ENCODE results near the gene HOXC10. TPM values are rescaled to one million over a fixed set of nuclear protein-coding genes. Genes with fewer than 3 reads are reported as not detected.

Gene HOXC10
- total RNA-seq, 1 experiment from 2014 or later, result 3.8 TPM

DNA sequence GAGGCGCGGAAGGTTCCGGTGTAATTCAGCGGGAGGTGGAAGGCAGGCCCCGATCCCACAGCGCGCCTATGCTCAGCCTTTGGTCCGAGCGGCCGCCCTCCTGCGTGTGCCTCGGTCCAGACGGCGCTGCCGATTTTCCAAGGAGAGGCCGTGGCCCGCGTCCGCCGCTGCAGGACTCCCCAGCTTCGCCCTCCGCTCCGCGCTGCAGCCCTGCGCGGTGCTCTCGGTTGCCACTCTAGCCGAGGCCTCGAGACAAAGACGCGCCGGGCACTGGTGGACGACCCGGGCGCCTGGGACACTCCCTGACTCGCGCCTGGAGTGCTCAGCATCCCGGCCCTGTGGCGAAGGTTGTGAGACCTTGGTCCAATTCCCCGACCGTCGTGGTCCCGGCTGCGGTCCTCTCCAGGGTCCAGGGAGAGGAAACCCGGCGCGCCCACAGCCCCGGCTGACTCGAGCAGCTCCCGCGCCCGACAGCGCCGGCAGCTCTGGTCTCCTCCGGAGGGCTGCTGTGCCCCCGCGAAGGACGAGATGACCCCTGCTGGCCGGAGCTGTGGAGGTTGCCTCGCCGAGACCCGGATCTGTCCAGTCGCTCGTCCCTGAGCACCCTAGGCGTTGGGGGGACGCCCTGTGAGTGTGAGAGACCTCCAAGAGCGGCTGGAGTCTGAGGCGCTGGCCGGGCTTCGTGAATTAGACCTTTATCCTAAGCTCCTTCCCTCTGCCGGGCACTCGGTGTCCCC is 23.8 kb upstream of the HOXC10 start:
- H3K4me2 ChIP-seq (ENCODE audit: low read length), result no peak overlapping the region
- H3K27me3 ChIP-seq (ENCODE audit: insufficient read depth, low read length), result no peaks in the 10 kb centered on the region
- no peaks in the 10 kb centered on the region for H4K20me1 ChIP-seq (ENCODE audit: insufficient read depth)
- intact Hi-C loops (cut with micrococcal nuclease), result no loop called here
- H3K9ac ChIP-seq (ENCODE audit: low read length), result no peak overlapping the region
- no peak overlapping the region for H3K27ac ChIP-seq (ENCODE audit: low read depth, low read length)
- no peak overlapping the region for H3K4me3 ChIP-seq (replicated peaks in 1 of 2; ENCODE audit: low read depth in 1 of 2, low read length in 2 of 2)
- no peak overlapping the region for H2AFZ ChIP-seq (ENCODE audit: low read depth, low read length, poor library complexity, severe bottlenecking)
- no peaks in the 10 kb centered on the region for H3K36me3 ChIP-seq (ENCODE audit: control insufficient read depth in 1 of 2, insufficient read depth in 2 of 2, low read length in 2 of 2)
- no peak for ATAC-seq
- no peak for DNase-seq (ENCODE audit: low read depth, low spot score)
- ChIA-PET POLR2A (no interaction called here), CTCF (no interaction called here), RAD21 (ENCODE audit: low non-redundant PET in 1 of 2, low total read pairs in 2 of 2, uncharacterized antibody in 2 of 2, unreplicated experiment in 2 of 2) (no interaction called here)
- no peak for TF ChIP-seq EGR1 (IDR thresholded peaks at IDR 0.05; ENCODE audit: low read depth)
- no peak for TF ChIP-seq ELF1 (IDR thresholded peaks at IDR 0.05; ENCODE audit: borderline replicate concordance, low read depth)
- no peak for TF ChIP-seq JUND (IDR thresholded peaks at IDR 0.05)
- no peak for TF ChIP-seq FOSL1 (IDR thresholded peaks at IDR 0.05; ENCODE audit: low read depth)
- TF ChIP-seq SIN3A (IDR thresholded peaks at IDR 0.05; ENCODE audit: low read depth), result no peak
- TF ChIP-seq POLR2A (IDR thresholded peaks at IDR 0.05; ENCODE audit: borderline replicate concordance, extremely low read depth, insufficient read depth, insufficient read length), result no peak
- no peak for TF ChIP-seq ZFX (IDR thresholded peaks at IDR 0.05)
- TF ChIP-seq, protein P1, sequence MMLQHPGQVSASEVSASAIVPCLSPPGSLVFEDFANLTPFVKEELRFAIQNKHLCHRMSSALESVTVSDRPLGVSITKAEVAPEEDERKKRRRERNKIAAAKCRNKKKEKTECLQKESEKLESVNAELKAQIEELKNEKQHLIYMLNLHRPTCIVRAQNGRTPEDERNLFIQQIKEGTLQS (IDR thresholded peaks at IDR 0.05), result no peak
- TF ChIP-seq YY1 (IDR thresholded peaks at IDR 0.05; ENCODE audit: extremely low read depth, insufficient replicate concordance, low read depth, low read length), result no peak
- no peak for TF ChIP-seq SP1 (IDR thresholded peaks at IDR 0.05; ENCODE audit: low read depth)
- TF ChIP-seq ZNF274 (IDR thresholded peaks at IDR 0.05; ENCODE audit: low read depth, low read length), result no peak
- TF ChIP-seq, protein P2, sequence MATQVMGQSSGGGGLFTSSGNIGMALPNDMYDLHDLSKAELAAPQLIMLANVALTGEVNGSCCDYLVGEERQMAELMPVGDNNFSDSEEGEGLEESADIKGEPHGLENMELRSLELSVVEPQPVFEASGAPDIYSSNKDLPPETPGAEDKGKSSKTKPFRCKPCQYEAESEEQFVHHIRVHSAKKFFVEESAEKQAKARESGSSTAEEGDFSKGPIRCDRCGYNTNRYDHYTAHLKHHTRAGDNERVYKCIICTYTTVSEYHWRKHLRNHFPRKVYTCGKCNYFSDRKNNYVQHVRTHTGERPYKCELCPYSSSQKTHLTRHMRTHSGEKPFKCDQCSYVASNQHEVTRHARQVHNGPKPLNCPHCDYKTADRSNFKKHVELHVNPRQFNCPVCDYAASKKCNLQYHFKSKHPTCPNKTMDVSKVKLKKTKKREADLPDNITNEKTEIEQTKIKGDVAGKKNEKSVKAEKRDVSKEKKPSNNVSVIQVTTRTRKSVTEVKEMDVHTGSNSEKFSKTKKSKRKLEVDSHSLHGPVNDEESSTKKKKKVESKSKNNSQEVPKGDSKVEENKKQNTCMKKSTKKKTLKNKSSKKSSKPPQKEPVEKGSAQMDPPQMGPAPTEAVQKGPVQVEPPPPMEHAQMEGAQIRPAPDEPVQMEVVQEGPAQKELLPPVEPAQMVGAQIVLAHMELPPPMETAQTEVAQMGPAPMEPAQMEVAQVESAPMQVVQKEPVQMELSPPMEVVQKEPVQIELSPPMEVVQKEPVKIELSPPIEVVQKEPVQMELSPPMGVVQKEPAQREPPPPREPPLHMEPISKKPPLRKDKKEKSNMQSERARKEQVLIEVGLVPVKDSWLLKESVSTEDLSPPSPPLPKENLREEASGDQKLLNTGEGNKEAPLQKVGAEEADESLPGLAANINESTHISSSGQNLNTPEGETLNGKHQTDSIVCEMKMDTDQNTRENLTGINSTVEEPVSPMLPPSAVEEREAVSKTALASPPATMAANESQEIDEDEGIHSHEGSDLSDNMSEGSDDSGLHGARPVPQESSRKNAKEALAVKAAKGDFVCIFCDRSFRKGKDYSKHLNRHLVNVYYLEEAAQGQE (IDR thresholded peaks at IDR 0.05; ENCODE audit: low read depth), result no peak
- TF ChIP-seq RAD21 (IDR thresholded peaks at IDR 0.05; ENCODE audit: low read depth), result no peak
- no peaks in the 10 kb centered on the region for H3K9me3 ChIP-seq (ENCODE audit: control insufficient read depth in 1 of 2, insufficient read depth in 1 of 2, low read depth in 1 of 2, low read length in 2 of 2)
- BruUV-seq (replicated peaks), result no TSS peak
- no peaks in the 10 kb centered on the region for H3K79me2 ChIP-seq (ENCODE audit: insufficient read depth, low read length)
- no peaks in the 10 kb centered on the region for H3K9me2 ChIP-seq (ENCODE audit: insufficient read depth)
- no peaks in the 10 kb centered on the region for H3K4me1 ChIP-seq (ENCODE audit: control insufficient read depth in 1 of 2, insufficient read depth in 2 of 2, low read length in 2 of 2)
